Type B pancreatic cell (in vitro differentiated cells): ENCODE data around the gene SPOCK1. TPM values are rescaled to one million over a fixed set of nuclear protein-coding genes. Genes with fewer than 3 reads are reported as not detected.
"Not testable (repeated sequence)": the region's sequence is repeated elsewhere in the genome, so short reads cannot be mapped to it uniquely, and the experiment has no call there.

Experiments
- DNase-seq: peaks from one replicate; pipeline ENCODE4 v3.0.0; 2021; ENCODE audit warnings: mixed read lengths; ENCODE audit not compliant: unreplicated experiment; ENCODE audit errors: extremely low spot score
- H3K27ac Mint-ChIP-seq: 2 replicates; pipeline ENCODE4 v1.8.0; 2021; ENCODE audit warnings: mild to moderate bottlenecking, mixed read lengths
- H3K27me3 Mint-ChIP-seq: 2 replicates; pipeline ENCODE4 v1.8.0; 2021; ENCODE audit warnings: mixed read lengths
- H3K36me3 Mint-ChIP-seq: 2 replicates; pipeline ENCODE4 v1.8.0; 2021; ENCODE audit warnings: mixed read lengths
- H3K4me1 Mint-ChIP-seq: one replicate; pipeline ENCODE4 v1.8.0; 2021; ENCODE audit warnings: mixed read lengths; ENCODE audit not compliant: unreplicated experiment
- H3K4me3 Mint-ChIP-seq: 2 replicates; pipeline ENCODE4 v1.8.0; 2021; ENCODE audit warnings: mild to moderate bottlenecking, mixed read lengths
- H3K9me3 Mint-ChIP-seq: 2 replicates; pipeline ENCODE4 v1.8.0; 2021; ENCODE audit warnings: mixed read lengths
- CTCF ChIP-seq: fragments of 200-600 bp; sonication (generic); conservative IDR thresholded peaks from 2 replicates; pipeline ENCODE4 v1.5.0; 2021; ENCODE audit warnings: antibody characterized with exemption, mild to moderate bottlenecking
- total RNA-seq: library from RNA; stranded (reverse); gene quantifications from 2 replicates; pipeline ENCODE4 v1.2.1, GENCODE V29; 2021; ENCODE audit warnings: low replicate concordance

Gene SPOCK1
- total RNA-seq, 1 donor from 2014 or later = 45.1 TPM

GRCh38 chr5:137263371-137264005, 235.6 kb downstream of the SPOCK1 start:
- H3K4me1 Mint-ChIP-seq = peaks cover 35% of the 10 kb centered on the region
- peaks cover 15% of the 10 kb centered on the region for H3K27me3 Mint-ChIP-seq
- no peaks in the 10 kb centered on the region for H3K36me3 Mint-ChIP-seq
- no peak overlapping the region for H3K27ac Mint-ChIP-seq
- no peak for DNase-seq
- no peak for TF ChIP-seq CTCF
- H3K4me3 Mint-ChIP-seq = no peak overlapping the region
- H3K9me3 Mint-ChIP-seq = no peaks in the 10 kb centered on the region

GRCh38 chr5:137262818-137263217, 236.3 kb downstream of the SPOCK1 start:
- H3K4me1 Mint-ChIP-seq = peaks cover 29% of the 10 kb centered on the region
- no peak for DNase-seq
- peaks cover 15% of the 10 kb centered on the region for H3K27me3 Mint-ChIP-seq
- H3K9me3 Mint-ChIP-seq = no peaks in the 10 kb centered on the region
- TF ChIP-seq CTCF = no peak
- H3K27ac Mint-ChIP-seq = no peak overlapping the region
- no peak overlapping the region for H3K4me3 Mint-ChIP-seq
- no peaks in the 10 kb centered on the region for H3K36me3 Mint-ChIP-seq

GRCh38 chr5:137260820-137261695, 238.1 kb downstream of the SPOCK1 start:
- Mint-ChIP-seq H3K9me3 (no peaks in the 10 kb centered on the region), H3K27me3 (peaks cover 15% of the 10 kb centered on the region), H3K4me1 (peaks cover 13% of the 10 kb centered on the region), H3K36me3 (no peaks in the 10 kb centered on the region), H3K4me3 (no peak overlapping the region), H3K27ac (no peak overlapping the region)
- TF ChIP-seq CTCF = no peak
- no peak for DNase-seq

GRCh38 chr5:137259115-137259514, 240.0 kb downstream of the SPOCK1 start:
- H3K4me3 Mint-ChIP-seq, H3K27me3 Mint-ChIP-seq, DNase-seq, H3K27ac Mint-ChIP-seq, H3K9me3 Mint-ChIP-seq, H3K36me3 Mint-ChIP-seq, H3K4me1 Mint-ChIP-seq: not testable (repeated sequence)

- H3K4me3 Mint-ChIP-seq = no peak overlapping the region
- no peaks in the 10 kb centered on the region for H3K27me3 Mint-ChIP-seq
- no peak overlapping the region for H3K27ac Mint-ChIP-seq
- no peaks in the 10 kb centered on the region for H3K9me3 Mint-ChIP-seq
- H3K4me1 Mint-ChIP-seq = peaks cover 5% of the 10 kb centered on the region
- no peak for TF ChIP-seq CTCF
- no peaks in the 10 kb centered on the region for H3K36me3 Mint-ChIP-seq
- DNase-seq = no peak
These were observed 244.7 kb downstream of the SPOCK1 start for GRCh38 chr5:137254119-137255090.
